Stimulated activated CD8-positive, alpha-beta memory T cell treated with anti-CD3 and anti-CD28 coated beads, Interleukin-12 subunit alpha, Interleukin-12 subunit beta, amount 100 ng/mL, for 4 hours (primary cell): ENCODE results near the gene DPRX.
"Not testable (repeated sequence)": the region's sequence is repeated elsewhere in the genome, so short reads cannot be mapped to it uniquely, and the experiment has no call there.

Source experiments
- DNase-seq: peaks from one replicate; pipeline ENCODE4 v3.0.0-alpha.2; 2020; ENCODE audit warnings: low read depth

DPRX gene

DNA sequence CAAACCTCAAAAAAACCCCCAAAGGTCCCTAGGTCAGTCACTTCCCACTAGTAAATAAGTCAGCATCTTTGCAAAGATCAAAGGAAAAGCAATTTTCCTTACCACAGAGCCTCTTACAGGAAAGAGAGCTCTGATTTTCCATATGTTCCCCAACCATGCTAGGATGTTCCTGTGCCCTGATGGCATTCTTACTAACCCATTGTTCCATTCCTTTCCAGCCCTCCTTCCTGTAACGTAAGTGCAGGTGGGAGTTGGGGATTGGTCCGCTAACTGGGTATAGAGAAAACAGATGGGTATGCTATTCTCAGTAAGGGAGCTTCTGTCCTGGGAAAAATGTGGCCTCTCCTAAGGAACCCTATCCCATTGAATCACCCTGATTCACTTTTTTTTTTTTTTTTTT is 14.3 kb downstream of the DPRX start:
- DNase-seq: no peak

- no peak for DNase-seq
Measured at GRCh38 chr19:53647350-53647749, 15.6 kb downstream of the DPRX start.

DNA sequence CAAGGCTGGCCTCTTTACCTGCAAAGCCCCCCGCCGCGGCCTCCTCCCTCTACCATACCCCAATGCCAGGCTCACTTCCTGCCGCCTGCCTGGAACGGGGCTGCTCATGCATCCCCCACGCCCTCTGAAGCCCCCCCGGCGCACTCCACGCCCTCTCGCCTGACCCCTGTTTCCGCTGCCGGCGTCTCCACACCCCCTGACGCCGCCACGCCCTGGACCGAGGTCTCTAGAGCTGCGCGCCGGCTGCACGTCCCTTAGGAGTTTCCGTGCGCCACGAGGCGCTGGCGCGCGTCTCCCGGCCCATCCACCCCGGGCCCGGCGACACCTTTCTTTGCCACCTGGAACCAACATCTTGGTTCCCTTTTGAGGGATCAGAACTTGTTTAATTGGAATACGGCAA is 16.0 kb downstream of the DPRX start:
- DNase-seq: no peak

DNA sequence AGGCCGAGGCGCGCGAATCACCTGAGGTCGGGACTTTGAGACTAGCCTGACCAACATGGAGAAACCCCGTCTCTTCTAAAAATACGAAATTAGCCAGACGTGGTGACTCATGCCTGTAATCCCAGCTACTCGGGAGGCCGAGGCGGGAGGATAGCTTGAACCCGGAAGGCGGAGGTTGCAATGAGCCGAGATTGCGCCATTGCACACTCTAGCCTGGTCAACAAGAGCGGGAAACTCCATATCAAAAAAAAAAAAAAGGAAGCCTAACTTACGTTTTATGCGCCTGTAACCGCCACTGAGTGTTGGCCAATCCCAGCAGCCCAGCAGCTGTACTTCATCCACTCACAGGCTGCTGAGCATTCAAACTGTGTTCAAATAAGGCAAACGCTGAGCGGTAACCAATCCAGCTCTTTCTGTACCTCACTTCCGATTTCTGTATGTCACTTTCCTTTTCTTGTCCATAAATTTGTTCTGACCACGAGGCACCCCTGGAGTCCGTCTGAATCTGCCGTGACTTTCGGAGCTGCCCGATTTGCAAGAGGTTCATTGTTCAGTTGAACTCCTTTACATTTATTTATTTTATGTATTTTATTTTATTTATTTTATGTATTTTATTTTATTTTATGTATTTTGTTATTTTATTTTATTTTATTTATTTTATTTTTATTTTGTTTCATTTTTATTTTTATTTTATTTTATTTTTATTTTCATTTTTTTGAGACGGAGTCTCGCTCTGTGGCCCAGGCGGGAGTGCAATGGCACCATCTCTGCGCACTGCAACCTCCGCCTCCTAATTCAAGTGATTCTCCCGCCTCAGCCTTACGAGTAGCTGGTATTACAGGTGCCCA is 18.2 kb downstream of the DPRX start:
- no peak for DNase-seq

- DNase-seq: no peak
Measured at GRCh38 chr19:53652476-53652875, 20.7 kb downstream of the DPRX start.

- DNase-seq: no peak
Measured at GRCh38 chr19:53655042-53655665, 23.4 kb downstream of the DPRX start.

GRCh38 chr19:53657330-53657729 is 25.5 kb downstream of the DPRX start:
- DNase-seq: no peak

DNA sequence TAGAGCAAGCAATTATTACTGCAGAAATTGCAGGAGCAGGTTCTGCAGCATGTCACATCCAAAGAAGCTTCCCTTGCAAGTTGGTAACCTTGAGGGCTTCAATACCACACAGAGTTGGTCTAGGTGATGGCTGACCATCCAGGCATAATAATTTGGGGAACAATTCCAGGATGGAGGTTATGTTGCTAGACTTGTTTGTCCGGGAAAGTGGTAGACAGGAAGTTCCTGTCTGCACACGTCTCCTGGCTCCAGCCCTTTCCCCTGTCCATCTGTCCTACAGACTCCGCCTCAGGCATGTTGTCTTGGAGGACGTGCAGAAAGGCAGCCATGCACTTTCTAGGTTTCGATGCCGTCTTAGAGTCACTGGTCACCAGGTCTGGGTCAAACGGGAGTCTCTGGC is 26.0 kb downstream of the DPRX start:
- DNase-seq: no peak

- no peak for DNase-seq
Measured at GRCh38 chr19:53659292-53659691, 27.5 kb downstream of the DPRX start.

- no peak for DNase-seq
Measured at GRCh38 chr19:53660584-53660983, 28.8 kb downstream of the DPRX start.

- no peak for DNase-seq
Measured at GRCh38 chr19:53662209-53662608, 30.4 kb downstream of the DPRX start.

DNA sequence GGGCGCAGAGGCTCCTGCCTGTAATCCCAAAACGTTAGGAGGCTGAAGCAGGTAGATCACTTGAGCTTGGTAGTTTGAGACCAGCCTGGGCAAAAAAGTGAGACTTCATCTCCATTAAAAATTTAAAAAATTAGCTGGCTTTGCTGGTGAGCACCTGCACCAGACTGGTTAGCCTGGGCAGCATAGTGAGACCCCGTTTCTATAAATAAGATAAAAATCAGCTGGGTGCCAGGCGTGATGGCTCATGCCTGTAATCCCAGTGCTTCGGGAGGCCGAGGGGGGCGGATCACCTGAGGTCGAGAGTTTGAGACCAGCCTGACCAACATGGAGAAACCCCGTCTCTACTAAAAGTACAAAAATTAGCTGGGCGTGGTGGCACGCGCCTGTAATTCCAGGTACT is 32.4 kb downstream of the DPRX start:
- no peak for DNase-seq

DNA sequence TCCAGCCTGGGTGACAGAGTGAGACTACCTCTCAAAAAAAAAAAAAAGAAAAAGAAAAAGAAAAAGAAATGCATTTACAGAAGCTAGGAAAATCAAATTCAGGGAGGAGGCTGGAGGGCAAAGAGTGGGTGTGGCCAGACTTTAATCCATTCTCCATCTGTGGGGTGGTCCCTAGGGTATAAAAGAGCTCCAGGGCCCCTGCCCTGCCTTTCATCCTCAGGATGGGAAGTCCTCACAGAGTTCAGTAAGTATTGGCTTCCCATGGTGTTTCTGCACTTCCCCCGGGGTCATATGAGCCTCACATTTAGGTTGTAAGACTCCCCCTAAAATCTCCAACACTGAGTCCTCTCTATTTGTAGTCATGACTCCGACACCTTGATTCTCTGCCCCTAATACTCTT is 33.0 kb downstream of the DPRX start:
- DNase-seq: no peak

DNA sequence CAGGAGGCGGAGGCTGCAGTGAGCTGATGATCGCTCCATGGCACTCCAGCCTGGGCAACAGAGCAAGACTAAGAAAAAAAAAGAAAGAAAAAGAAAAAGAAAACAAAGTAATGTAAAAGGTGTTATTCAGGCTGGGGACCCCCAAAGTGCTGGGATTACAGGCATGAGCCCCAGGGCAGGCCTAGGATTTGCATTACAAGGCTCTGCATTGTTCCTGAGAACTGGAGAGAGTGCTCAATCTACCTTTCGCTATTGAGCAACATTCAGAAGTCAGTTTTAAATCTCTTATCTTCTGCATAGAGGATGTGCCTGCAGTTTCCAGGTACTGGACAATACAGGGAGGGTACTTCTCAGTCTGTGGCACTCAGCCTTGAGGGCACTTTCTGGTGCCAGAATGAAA is 34.5 kb downstream of the DPRX start:
- DNase-seq: not testable (repeated sequence)

DNA sequence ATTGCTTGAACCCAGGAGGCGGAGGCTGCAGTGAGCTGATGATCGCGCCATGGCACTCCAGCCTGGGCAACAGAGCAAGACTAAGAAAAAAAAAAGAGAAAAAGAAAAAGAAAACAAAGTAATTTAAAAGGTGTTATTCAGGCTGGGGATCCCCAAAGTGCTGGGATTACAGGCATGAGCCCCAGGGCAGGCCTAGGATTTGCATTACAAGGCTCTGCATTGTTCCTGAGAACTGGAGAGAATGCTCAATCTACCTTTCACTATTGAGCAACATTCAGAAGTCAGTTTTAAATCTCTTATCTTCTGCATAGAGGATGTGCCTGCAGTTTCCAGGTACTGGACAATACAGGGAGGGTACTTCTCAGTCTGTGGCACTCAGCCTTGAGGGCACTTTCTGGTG is 37.0 kb downstream of the DPRX start:
- DNase-seq: not testable (repeated sequence)

- no peak for DNase-seq
Measured at GRCh38 chr19:53670345-53670744, 38.5 kb downstream of the DPRX start.

- DNase-seq: no peak
Measured at GRCh38 chr19:53671663-53672062, 39.9 kb downstream of the DPRX start.
